HL-60 (cell line): ENCODE measurements around the gene ZNF500.
A peak's percentile ranks its signal among the peaks of the same experiment; 100 is the strongest.

Experiments
- DNase-seq, 2 experiments: peaks; one replicate each; pipeline ENCODE4 v3.0.0-alpha.2; 2010 to 2020; ENCODE audit warnings: low read depth in 1 of 2, low spot score in 1 of 2
- H3K27ac ChIP-seq: fragments of 250-450 bp; sonication (Bioruptor Pico); replicated peaks from 2 replicates; pipeline ENCODE4 v1.5.1; 2020; ENCODE audit warnings: mild to moderate bottlenecking, moderate library complexity
- H3K27me3 ChIP-seq: fragments of 250-450 bp; sonication (Bioruptor Pico); 2 replicates; pipeline ENCODE4 v1.5.1; 2021; ENCODE audit warnings: mild to moderate bottlenecking, moderate library complexity; ENCODE audit not compliant: insufficient read depth, poor library complexity, severe bottlenecking
- H3K4me3 ChIP-seq: replicated peaks from 2 replicates; pipeline ENCODE4 v1.5.1; 2011; ENCODE audit warnings: mild to moderate bottlenecking, control low read depth, low read length; ENCODE audit not compliant: insufficient read depth
- GABPA ChIP-seq: IDR thresholded peaks from 2 replicates; pipeline ENCODE4 v1.6.1; 2012; ENCODE audit warnings: low read depth
- POLR2AphosphoS5 ChIP-seq: IDR thresholded peaks from 2 replicates; pipeline ENCODE4 v1.6.1; 2012; ENCODE audit warnings: low read depth
- SPI1 ChIP-seq: IDR thresholded peaks from 2 replicates; pipeline ENCODE4 v1.6.1; 2012; ENCODE audit warnings: low read depth, mild to moderate bottlenecking, borderline replicate concordance
- TF ChIP-seq, protein P1 (sequence below): IDR thresholded peaks from 2 replicates; pipeline ENCODE4 v1.6.1; 2012; ENCODE audit warnings: low read depth; ENCODE audit not compliant: insufficient replicate concordance
- TF ChIP-seq, protein P2 (sequence below): IDR thresholded peaks from one replicate; pipeline ENCODE4 v1.5.1; 2011; ENCODE audit warnings: low read length, control low read depth, inconsistent platforms; ENCODE audit not compliant: insufficient read depth

The ZNF500 gene

DNA sequence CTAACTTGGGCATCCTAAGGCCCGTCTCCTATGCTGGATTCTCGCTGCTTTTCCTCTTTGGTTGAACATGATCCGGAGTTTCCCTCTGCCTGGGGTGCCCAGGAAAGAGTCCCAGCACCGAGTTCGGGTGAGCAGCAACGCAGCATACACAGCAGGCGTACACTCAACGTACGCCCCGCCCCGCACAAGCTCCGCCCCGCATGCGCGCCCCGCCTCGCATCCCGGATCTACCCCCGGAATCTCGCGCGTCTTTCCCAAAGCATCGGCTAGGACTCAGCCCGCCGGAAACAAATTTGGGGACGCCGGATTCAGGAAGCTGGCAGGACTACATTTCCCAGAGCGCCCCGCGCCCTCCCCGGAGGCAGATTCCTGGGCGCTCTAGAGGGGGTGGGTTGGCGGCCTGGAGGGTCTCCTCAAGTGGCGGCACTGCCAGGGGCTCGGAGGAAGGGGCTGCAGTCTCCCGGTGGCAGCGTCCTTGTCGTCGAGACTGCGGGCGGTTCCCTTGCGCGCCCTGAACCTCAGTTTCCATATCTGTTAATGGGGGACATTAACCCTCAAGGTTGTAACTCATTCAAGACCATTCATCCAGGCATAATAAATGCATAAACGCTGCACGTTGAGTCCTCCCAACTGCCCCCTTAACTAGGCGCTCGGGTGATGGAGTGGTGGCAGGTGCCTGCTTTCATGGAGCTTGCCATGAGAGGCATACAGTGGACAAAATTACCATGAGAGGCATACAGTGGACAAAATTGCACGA lies 1.8 kb upstream of the ZNF500 start:
- peak; percentile 74 for TF ChIP-seq POLR2AphosphoS5
- TF ChIP-seq, protein P1, sequence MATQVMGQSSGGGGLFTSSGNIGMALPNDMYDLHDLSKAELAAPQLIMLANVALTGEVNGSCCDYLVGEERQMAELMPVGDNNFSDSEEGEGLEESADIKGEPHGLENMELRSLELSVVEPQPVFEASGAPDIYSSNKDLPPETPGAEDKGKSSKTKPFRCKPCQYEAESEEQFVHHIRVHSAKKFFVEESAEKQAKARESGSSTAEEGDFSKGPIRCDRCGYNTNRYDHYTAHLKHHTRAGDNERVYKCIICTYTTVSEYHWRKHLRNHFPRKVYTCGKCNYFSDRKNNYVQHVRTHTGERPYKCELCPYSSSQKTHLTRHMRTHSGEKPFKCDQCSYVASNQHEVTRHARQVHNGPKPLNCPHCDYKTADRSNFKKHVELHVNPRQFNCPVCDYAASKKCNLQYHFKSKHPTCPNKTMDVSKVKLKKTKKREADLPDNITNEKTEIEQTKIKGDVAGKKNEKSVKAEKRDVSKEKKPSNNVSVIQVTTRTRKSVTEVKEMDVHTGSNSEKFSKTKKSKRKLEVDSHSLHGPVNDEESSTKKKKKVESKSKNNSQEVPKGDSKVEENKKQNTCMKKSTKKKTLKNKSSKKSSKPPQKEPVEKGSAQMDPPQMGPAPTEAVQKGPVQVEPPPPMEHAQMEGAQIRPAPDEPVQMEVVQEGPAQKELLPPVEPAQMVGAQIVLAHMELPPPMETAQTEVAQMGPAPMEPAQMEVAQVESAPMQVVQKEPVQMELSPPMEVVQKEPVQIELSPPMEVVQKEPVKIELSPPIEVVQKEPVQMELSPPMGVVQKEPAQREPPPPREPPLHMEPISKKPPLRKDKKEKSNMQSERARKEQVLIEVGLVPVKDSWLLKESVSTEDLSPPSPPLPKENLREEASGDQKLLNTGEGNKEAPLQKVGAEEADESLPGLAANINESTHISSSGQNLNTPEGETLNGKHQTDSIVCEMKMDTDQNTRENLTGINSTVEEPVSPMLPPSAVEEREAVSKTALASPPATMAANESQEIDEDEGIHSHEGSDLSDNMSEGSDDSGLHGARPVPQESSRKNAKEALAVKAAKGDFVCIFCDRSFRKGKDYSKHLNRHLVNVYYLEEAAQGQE: no peak
- TF ChIP-seq, protein P2, sequence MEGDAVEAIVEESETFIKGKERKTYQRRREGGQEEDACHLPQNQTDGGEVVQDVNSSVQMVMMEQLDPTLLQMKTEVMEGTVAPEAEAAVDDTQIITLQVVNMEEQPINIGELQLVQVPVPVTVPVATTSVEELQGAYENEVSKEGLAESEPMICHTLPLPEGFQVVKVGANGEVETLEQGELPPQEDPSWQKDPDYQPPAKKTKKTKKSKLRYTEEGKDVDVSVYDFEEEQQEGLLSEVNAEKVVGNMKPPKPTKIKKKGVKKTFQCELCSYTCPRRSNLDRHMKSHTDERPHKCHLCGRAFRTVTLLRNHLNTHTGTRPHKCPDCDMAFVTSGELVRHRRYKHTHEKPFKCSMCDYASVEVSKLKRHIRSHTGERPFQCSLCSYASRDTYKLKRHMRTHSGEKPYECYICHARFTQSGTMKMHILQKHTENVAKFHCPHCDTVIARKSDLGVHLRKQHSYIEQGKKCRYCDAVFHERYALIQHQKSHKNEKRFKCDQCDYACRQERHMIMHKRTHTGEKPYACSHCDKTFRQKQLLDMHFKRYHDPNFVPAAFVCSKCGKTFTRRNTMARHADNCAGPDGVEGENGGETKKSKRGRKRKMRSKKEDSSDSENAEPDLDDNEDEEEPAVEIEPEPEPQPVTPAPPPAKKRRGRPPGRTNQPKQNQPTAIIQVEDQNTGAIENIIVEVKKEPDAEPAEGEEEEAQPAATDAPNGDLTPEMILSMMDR: no peak
- peak; percentile 84 for TF ChIP-seq GABPA
- H3K27ac ChIP-seq: peak overlapping the region; percentile 62
- no peaks in the 10 kb centered on the region for H3K27me3 ChIP-seq
- peak; percentile 84 to 95 for DNase-seq
- peak overlapping the region; percentile 60 for H3K4me3 ChIP-seq

DNA sequence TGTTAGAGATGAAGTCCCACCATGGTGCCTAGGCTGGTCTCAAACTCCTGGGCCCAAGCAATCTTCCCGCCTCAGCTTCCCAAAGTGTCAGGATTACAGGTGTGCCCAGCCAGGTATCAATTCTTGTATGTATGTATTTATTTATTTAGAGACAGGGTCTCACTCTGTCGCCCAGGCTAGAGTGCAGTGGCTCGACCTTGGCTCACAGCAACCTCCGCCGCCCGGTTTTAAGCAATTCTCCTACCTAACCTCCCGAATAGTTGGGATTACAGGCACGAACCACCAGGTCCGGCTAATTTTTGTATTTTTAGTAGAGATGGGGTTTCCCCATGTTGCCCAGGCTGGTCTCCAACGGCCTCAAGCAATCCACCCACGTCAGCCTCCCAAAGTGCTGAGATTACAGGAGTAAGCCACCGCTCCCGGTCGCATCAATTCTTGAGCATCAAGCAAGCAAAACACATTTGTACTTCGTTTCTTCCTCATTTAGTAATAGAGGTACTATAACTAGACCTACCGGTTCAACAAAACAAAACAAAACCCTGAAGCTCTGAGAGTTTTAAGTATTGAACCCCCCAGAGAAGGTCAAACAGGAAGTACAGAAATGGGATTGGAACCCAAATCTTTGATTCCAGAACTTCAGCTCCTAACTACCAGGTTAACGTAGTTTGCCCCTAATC lies 1.0 kb upstream of the ZNF500 start:
- H3K27me3 ChIP-seq: no peaks in the 10 kb centered on the region
- TF ChIP-seq POLR2AphosphoS5 (no peak), GABPA (no peak), SPI1 (no peak)
- TF ChIP-seq, protein P2: no peak
- DNase-seq: peak in 1 of 2 experiments; percentile 28
- peak overlapping the region; percentile 60 for H3K4me3 ChIP-seq
- H3K27ac ChIP-seq: peak overlapping the region; percentile 62

DNA sequence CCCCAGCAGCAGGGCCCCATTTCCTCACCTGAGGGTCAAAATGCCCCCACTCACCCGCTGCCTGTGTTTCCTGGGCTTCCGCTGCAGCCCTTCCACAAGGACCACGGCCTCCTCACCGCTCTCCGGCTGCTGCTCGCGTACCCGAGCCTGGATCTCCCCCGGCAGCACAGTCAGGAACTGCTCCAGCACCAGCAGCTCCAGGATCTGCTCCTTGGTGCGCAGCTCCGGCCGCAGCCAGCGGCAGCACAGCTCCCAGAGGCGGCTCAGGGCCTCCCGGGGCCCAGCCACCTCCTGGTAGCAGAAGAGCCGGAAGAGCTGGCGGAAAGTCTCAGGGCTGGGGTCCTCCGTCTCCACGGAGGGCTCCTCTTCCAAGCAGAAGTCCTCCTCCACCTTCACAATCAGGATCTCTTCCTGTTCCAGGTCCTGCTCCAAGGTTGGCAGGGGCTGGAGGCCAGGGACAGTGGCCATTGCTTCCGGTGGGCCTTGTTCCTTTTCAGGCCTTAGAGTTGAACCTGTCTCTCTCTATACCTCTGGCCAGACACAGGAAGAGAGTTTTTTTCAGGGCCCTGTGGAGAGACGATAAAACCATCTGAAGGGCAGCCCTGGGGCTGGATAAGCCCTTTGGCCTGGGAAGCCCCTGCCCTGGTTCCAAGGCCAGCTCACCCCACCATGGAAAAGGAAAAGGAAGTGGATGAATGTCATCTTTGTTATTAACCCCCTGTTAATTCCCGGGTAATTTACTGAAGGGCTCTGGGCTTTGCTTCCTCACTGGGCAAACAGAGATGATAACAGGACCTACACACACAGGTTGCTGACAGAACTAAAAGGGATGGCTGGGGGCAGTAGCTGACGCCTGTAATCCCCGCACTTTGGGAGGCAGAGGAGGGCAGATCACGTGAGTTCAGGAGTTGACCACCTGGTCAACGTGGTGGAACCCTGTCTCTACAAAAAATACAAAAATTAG lies 1.2 kb downstream of the ZNF500 start:
- H3K27me3 ChIP-seq: no peaks in the 10 kb centered on the region
- peak overlapping the region; percentile 96 for H3K4me3 ChIP-seq
- peak overlapping the region; percentile 88 for H3K27ac ChIP-seq
- DNase-seq: no peak
- TF ChIP-seq GABPA: no peak

DNA sequence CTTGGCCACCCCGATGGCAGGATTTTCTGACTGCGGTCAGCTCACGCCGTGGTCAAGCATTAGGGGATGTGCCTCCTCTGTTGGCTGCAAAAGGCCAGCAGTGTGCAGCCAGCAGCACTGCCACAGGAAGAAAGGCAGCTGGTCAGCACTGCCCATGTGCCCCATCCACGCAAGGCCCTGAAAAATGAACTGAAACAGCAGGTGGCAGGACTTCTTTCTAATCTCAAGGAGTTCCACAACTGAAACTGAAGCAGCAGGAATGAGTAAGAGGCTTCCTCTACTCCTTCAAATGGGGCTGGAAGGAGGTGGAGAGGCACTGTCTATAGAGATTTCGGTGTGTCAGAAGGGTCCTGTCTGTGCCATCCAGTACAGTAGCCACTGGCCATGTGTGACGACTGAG lies 3.2 kb downstream of the ZNF500 start:
- no peaks in the 10 kb centered on the region for H3K27me3 ChIP-seq
- H3K27ac ChIP-seq: no peak overlapping the region
- H3K4me3 ChIP-seq: no peak overlapping the region

More for the DNA sequence above, 3.2 kb downstream of the ZNF500 start:
- no peak for DNase-seq
- TF ChIP-seq POLR2AphosphoS5 (no peak), GABPA (no peak), SPI1 (no peak)
- TF ChIP-seq, protein P1: no peak
- TF ChIP-seq, protein P2: no peak
